Dermis microvascular lymphatic vessel endothelial cell (primary cell): ENCODE data around the gene LRRC56. TPM values are rescaled to one million over a fixed set of nuclear protein-coding genes. Genes with fewer than 3 reads are reported as not detected.
A peak's percentile ranks its signal among the peaks of the same experiment; 100 is the strongest.

ENCODE experiments used
- DNase-seq, 2 donors: peaks; one replicate each; pipeline versions ENCODE4 v3.0.0 to v3.0.0-alpha.2; 2010; ENCODE audit warnings: low read depth in 2 of 2
- total RNA-seq: library from RNA; depleted of rRNA; stranded (reverse); fragments of >200 nt; gene quantifications from 2 replicates; pipeline ENCODE4 v1.2.1, GENCODE V29; 2014

The LRRC56 gene
- total RNA-seq, 1 donor from 2014 or later: 0.26 TPM

DNA sequence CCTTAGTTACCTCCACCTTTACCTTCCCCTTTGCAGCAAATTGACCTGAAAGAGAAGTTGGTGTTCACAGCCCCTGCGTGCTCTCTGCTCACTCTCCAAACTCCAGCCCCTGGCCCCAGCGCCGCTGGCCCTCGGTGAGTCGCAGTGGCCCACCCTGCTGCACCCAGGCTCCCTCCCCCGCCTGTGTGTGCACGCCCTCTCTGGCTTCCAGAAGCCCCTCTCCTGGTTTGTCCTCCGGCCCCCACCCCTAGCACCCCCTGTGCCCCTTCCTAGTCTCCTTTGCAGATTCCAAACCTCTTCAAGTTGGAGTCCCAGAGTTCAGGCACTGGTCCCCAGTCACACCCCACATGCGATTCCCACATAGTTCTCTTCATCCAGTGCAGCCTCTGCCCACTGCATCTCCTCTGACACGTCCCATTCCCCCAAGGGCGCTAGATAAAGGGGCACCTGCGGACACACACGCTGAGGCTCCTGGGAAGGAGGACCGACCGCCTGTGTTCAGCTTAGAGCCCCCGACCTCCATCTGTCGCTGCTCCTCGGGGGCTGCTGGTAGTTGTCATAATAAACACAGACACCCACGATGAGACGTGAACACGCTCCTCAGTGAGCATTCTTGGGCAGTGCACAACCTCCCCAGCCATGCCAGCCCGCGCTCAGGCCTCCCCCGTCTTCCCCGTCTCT, 37.4 kb downstream of the LRRC56 start:
- DNase-seq: no peak

DNA sequence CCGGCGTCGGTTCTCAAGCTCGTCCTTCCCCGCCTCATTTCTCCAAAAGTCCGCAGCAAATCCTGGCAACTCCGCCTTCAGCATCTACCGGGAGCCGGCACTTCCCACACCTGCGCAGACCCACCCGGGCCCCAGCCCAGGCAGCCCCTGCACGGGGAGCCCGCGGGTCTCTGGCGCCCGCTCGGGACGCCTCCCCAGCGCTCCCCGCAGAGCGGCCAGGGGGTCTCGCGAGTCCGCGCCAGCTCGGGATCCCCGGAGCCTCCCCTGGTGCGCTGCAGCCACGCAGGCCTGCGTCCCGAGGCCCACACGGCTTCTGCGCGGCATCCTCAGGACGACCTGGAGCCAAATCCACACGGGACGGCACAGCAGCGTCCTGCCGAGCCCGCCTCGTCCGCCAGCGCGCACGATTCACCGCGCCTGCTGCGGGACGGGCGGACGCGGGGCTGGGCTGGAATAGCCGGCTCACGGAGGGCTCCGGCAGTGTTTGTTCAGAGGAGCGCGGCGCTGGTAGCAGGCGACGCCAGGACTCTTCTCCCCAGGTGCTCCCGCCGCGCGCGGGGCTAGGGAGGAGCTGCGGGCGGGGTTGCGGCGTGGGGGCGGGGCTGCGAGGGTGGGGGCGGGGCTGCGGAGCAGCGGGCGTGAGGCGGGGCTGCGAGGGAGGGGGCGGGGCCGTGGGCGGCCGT, 38.1 kb downstream of the LRRC56 start:
- no peak for DNase-seq

DNA sequence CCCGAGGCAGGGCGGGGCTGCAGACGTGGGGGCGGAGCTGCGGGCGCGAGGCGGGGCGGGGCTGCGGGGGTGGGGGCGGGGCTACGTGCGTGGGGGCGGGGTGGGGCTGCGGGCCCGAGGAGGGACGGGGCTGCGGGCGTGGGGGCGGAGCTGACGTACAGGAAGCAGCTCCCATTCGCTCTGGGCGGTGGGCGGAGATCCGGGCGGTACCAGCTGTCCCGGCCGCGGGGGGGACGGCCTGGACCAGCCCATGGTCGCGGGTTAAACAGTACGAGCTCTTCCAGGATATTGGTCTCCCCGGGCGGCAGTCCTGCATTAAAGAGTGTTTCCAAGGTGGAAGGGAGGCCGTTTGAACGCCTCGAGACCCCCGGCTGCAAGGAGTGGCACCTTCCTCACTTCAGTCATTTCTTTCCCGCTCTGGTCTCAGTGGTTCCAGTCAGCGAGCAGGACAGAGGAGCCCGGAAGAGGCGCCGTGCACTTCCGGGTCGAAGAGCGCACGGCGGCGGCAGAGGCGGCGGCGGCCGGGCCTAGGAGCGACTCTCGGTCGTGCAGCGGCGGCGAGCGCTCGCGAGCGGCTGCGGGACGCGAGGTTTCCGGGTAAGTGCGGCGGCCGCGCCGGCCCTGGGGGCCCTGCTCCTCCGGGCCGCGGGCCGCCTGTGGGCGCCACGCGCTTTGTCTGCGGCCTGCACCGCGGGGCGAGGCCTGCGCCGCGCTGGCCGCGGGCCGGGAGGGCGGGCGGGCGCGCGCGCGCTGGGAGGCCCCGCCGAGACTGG, 38.9 kb downstream of the LRRC56 start, which contains the start of gene PHRF1:
TSS of gene PHRF1 (plus strand) at position 475 of the 773 bp plus-strand sequence. CDS start 5,043 bp downstream, outside the sequence.
- DNase-seq: peak; percentile 86 to 96

DNA sequence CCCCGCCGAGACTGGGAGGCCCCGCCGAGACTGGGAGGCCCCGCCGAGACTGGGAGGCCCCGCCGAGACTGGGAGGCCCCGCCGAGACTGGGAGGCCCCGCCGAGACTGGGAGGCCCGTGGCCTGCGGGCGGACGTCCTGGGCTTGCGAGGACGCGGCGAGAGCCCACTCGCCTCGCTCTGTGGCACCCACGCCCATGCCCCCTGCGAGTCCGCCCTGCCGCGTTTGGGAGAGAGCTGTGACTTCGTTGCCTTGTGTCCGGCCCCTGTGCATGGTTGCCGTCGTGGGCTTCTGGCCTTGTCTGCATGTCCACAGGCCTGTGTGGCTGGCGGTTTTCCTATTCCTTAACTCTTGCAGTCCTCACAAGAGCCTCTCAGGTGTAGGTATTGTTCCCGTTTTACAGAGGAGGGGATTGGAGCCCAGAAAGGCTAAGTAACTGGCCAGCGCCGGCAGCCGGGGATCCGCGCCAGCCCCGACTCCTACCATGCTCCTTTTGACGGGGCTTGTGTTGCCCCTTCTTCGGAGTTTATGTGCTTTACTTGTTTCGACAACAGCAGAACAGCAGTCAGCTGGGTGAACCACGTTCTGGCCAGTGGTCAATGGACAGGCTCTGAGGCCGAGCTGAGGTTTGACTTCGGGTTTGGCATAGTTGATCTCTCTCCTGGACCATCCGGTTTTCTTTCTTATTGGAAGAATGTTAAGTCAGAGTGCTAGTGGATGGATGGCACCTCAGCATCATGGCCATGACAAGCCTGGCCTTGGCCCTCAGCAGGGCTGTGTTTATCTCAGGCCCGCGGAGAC, 39.7 kb downstream of the LRRC56 start:
- DNase-seq: peak in 1 of 2 donors; percentile 18

DNA sequence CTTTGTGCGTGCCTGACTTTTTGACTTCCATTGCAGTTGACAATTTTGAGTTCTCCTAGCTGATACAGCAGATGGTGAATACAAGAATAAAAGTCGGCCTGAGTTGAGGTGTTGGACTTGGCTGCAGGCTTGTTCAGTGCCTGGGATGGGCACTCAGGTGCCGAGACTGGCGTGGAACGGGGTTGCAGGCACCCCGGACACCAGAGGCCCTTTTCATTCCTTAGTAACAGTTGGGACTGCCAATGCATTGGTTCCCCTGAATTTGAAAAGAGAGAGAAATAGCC, 40.2 kb downstream of the LRRC56 start:
- no peak for DNase-seq

DNA sequence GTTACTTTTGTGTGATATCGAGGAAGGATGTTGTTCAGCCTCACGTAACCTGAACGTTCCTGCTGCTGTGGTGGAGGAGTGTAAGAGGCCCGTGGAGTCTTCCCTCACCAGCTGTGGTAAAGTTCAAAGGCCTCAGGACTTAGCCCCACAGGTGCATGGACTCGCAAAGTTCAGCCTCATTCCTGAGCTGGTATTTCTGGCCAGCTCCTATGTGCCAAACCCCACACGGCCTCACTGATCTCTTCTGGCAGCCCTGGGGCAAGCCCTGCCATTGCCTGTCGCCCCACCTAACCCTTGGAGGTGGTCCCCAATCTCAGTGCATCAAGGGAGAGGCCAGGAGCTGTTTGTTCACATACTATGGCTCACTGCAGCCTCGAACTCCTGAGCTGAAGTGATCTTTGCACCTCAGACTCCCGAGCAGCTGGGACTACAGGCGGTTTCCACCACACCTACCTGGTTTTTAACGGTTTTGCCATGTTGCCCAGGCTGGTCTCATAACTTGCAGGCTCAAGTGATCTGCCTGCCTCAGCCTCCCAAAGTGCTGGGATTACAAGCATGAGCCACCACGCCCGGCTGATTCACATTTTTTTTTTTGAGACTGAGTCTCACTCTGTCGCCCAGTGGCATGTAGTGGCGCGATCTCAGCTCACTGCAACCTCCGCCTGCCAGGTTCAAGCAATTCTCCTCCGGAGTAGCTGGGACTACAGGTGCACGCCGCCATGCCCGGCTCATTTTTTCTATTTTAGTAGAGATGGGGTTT, 41.1 kb downstream of the LRRC56 start:
- DNase-seq: no peak

DNA sequence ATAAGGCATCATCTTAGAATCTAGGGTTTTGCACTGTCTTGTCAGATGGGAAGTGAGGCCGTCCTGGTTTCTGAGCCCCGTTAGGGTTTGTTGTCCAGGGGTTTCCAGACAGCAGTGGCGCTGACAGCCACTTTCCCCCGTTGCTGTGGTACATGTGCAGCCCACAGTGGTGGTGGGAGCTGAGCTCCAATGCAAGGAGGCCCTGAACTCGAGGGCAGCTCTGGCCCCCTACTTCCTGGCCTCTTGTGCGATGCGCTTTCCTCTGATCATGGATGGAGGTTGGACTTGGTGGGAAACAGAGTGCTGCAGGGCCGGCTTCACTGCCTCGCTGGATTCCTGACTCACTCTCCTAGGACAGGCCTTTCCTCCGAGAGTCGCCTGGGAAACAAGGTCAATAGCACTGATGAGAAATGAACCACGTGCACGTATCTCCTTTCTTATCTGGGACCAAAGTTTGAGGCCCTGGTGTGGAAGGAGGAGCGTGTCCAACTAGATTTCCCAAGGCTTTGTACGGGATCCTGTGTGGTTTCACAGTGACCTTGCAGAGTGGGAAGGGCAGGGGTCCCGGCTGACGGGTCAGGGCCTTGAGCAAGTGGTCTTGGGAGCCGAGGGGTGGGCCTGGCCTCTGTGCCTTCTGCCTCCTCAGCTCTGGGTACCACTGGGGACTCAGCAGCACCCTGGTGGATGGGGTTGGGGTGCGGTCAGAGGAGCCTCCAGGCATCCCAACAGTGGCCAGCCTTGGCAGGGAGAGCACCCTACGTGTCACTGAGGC, 42.7 kb downstream of the LRRC56 start:
- DNase-seq: no peak

DNA sequence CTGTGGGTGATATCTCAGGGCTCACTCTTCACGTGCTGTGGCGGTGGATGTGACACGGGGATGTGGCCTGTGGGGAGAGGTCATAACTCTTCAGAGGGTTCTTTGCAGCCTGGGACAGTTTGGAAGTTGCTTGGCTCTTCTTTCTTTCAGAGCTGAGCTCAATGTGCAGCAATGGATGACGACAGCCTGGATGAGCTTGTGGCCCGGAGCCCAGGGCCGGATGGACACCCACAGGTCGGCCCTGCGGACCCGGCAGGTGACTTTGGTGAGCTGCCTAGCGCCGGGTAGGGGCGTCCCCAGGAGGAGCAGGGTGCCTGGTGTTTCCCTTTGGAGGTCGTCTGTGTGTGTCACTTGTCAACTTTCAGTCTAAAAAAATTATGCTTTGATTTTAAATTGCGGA, 44.0 kb downstream of the LRRC56 start:
- DNase-seq: no peak

DNA sequence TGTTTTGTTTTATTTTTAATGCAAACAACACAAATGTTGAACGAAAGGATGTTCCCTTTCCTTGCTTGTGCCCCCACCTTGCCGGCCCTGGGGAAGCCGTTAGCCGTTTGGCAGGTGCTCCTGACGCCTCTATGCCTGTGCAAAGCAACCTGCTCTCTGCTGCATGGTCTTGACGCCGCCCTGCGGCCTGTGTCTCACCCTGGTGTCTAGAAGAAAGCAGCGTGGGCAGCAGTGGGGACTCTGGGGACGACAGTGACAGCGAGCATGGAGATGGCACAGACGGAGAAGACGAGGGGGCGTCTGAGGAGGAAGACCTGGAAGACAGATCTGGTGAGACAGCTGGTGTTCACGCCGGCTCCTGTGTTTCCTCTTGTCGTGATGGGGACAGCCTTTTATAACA, 44.4 kb downstream of the LRRC56 start:
- DNase-seq: no peak

DNA sequence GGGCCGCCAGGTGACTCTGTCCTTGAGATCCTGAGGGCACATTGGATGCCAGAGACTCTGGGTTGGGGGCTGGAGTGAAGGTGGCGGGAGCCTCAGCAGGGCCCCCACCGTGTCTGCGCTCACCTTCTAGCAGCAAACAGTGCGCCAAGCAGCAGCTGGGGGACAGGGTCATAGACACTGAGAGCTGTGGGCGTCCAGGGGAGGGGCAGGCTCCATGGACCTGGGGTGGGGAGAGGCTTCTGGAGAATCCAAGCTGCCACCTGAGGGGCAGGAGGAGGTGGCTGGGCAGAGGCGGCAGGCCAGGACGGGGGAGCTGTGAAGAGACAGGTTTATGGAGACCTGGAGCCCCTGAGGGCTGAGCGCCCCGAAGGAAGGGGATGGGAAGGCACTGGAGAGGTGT, 47.0 kb downstream of the LRRC56 start:
- DNase-seq: no peak

DNA sequence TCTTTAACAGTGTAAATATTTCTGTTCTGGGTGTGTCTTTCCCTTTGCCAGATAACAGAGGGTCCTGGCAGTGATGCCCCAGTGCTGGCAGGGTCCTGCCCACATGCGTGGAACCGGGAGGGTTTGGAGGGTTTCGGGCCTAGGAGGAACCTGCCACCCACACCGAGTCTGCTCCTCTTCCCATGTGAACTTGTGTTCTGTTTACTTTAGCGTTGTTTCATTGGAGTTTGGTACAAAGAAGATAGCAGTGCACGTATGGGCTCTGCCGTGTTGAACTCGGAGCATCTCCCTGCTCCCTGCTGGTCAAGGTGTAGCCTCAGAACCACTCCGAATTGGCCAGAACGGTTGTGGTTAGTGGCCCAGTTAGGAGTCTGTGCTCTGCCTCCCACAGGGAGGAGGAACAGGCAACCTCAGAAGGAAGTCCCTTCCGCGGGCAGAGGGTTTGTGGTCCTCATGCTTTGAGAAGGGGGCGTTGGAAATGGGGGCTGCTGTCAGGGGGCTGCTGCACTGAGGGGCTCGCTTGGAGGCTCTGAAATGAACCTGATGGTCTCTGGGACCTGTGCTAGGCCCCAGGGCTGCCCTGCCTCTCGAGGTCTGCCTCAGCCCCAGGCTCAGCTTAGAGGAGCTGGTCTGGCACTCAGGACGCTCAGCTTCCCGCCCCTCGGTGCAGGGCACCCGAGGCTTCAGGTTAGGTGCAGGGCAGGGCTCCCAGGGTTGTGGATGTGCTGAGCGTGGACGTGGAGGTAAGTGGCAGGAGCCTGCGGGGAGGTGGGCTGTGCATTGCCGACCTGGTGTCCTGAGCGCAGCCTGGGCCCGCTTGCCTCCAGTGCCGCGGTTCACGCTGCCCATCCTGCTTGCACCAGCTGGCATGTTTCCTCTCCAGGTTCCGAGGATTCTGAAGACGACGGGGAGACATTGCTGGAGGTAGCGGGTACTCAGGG, 49.3 kb downstream of the LRRC56 start:
- no peak for DNase-seq

DNA sequence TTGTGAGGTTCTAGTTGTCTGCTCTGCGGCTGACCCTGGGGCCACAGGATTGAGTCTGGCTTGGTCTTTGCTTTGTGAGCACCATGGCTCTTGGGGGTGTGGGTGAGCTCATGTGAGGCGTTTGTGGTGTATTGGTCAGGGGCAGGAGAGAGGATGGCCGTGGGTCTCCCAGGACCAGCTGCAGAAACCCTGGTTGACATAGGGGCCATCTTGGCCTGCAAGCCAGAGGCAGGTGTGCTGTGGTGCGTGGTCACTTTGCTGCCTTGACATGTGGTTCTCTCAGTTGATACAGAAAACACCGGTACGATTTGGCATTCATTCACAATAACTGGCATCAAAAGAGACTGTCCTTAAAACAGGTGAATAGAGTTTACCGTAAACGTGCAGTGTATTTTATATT, 50.2 kb downstream of the LRRC56 start:
- DNase-seq: no peak

DNA sequence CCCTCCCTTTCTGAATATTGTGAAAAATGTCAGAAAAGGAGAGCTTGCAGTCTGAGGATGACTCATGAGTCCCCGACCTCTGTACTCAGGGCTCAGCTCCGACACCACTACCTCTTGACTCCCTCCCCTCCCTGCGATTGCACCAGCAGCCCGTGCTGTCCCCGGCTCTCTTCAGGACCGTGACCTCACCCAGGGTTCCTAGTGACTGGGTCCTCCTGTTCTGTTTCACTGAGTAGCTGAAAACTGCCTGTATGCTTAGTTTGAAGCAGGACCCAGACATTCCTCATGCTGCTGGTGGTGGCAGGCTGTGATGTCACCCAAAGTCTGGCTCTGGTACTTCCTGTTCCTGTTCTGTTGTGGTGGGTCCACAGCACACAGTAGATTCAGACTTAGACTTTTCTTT, 50.7 kb downstream of the LRRC56 start:
- DNase-seq: peak in 1 of 2 donors; percentile 50

DNA sequence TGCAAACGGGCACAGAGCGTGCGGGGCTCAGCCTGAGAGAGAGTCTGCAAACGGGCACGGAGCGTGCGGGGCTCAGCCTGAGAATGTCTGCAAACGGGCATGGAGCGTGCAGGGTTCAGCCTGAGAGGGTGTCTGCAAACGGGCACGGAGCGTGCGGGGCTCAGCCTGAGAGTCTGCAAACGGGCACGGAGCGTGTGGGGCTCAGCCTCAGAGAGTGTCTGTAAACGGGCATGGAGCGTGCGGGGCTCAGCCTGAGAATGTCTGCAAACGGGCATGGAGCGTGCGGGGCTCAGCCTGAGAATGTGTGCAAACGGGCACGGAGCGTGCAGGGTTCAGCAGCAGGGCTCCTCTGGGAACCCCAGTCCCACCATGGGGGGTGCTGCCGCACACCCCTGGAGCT, 52.5 kb downstream of the LRRC56 start:
- DNase-seq: no peak

DNA sequence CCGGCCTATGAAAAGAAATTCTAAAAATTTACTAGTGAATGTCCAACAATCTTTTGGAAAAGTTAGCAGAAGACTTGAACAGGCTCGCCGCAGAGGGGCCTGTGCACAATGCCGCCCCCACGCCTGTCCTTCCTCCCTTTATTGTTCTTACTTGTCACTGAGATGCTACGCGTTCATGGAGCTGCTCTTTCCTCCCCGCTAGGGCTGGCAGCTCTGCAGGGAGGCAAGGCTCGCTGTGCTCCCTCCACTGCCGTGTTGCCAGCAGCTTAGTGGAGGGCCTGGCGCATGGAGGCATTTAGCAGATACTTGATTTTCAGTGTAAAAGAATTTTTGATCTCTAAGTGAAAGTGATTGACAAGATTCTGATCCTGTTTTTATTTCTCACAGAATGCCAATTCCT, 53.7 kb downstream of the LRRC56 start:
- no peak for DNase-seq

DNA sequence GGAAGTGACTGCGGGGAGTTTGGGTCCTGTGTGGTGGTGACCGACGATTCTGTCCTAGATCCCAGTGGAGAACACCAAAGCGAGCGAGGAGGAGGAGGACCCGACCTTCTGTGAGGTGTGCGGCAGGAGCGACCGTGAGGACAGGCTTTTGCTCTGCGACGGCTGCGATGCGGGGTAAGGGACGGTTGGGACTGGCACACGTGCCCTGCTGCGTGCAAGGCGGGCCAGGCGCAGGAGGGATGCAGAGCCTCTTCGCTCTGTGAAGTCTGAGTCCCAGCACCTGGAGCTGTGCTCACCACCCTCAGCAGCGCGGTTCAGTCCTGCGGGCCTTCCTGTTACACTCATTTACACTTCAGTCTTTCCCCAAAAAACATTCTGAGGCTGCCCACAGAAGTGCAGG, 55.2 kb downstream of the LRRC56 start:
- DNase-seq: no peak

DNA sequence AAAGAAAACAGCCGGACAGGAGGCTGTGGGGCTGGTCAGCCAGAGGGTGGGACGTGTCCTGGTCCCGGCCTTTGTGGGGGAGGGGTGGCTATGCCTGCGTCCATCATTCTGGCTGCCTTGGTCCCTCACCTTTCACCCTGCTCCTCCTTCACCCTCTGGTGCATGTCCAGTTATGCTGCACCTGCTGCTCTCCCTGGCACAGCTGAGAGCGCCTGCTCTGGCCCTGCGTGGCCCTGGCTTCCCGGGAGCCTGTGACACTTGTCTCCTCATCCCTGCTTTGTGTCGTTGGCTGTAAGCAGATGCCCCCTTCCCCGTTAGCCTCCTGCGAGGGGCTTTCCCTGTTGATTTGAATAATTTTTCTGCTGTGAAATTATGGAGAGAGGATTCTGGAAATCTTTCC, 55.6 kb downstream of the LRRC56 start:
- DNase-seq: no peak

DNA sequence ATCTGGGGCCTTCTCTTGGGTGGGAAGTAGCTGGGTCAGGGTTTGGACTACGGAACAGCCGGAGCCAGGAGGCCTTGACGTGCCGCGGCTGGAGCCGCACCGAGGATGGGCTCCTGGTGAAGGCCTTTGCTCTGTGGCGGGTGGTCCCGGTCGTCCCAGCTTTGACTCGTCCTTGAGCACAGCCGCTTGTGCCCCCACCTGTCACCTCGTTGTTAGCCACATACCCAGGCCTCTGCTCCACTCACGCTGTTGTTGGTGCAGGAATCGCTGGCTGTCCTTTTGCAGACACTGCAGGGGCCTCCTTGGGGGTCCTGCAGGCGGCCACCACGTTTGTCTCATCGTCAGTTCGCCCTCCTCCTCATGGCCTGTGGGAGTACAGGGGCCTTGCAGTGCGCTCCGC, 56.0 kb downstream of the LRRC56 start:
- no peak for DNase-seq

DNA sequence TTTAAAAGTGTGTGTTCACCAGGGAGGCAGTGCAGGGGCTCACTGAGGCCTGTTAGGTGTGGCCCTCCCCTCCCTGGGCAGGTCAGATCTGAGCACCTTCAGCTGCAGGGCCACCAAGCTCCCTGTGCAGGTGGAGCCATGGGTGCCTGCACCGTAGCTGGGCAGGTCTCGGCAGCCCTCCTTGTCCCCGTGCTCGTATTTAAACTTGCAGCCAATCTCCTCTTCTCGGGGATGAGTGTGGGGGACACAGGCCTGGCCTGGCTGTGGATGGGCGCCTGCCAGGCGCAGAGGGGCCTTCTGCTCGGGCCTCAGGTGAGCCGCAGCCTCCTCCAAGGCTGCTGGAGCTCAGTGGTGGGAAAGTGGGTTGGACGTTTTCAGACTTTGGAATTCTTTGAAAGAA, 58.1 kb downstream of the LRRC56 start:
- DNase-seq: no peak
